Measurements from ENCODE around the gene TIAM1.

The TIAM1 gene

GRCh38 chr21:31087639-31088473 lies 256.2 kb downstream of the TIAM1 start:
- DNase-seq (ENCODE audit: low spot score), result no peak

GRCh38 chr21:31084689-31085088 lies 259.4 kb downstream of the TIAM1 start:
- DNase-seq (ENCODE audit: low spot score), result no peak

- no peak for DNase-seq (ENCODE audit: low spot score)
Observed at GRCh38 chr21:31078796-31079195, 265.3 kb downstream of the TIAM1 start.

GRCh38 chr21:31078216-31078615 lies 265.8 kb downstream of the TIAM1 start:
- no peak for DNase-seq (ENCODE audit: low spot score)

GRCh38 chr21:31075848-31076247 lies 268.2 kb downstream of the TIAM1 start:
- DNase-seq (ENCODE audit: low spot score), result no peak

- DNase-seq (ENCODE audit: low spot score), result no peak
Observed at GRCh38 chr21:31072533-31072932, 271.5 kb downstream of the TIAM1 start.

All from CD4-positive, alpha-beta T cell treated with Interleukin-6 at 100 ng/mL for 8 hours (primary cell).